GM19351 (cell line): ENCODE results near the gene OPCML.

Source experiments
- ATAC-seq: cut with Tn5 transposase; IDR thresholded peaks from one replicate; pipeline ENCODE4 v1.9.1; 2021; ENCODE audit warnings: mild to moderate bottlenecking, moderate library complexity; ENCODE audit not compliant: unreplicated experiment

Gene OPCML

DNA sequence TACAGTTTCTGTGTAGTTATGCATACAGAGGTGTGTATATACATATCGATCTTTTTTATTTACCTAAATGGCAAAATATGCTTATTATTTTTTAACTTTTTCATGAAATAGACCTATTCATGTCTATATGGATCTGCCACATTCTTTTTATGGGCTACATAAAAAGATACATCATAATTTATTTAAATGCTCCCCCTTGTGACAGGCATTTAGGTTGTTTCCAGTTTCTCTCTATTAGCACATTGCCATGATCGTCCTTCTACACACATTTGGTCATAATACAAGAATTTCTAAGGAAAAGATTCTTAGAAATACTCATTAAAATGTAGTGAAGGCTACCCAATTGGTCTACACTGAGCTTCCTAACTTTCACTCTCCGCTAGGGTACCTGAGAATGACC, 1067.4 kb downstream of the OPCML start:
- ATAC-seq = no peak

DNA sequence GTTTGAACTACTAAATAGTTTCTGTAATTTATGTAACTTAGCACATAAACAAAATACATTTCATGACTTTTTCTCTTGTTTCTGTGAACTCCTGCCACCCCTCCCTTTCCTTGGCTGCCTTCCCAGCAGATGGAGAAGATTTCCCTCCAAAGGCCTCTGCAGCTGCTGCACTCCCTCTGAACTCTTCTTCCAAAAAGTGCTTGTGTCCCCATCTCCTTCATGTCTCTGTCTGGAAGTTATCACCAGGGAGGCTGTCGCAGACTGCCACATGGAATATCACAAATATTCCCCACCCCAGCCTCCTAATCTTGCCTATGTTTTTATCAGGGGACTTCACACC, 1068.3 kb downstream of the OPCML start:
- no peak for ATAC-seq

DNA sequence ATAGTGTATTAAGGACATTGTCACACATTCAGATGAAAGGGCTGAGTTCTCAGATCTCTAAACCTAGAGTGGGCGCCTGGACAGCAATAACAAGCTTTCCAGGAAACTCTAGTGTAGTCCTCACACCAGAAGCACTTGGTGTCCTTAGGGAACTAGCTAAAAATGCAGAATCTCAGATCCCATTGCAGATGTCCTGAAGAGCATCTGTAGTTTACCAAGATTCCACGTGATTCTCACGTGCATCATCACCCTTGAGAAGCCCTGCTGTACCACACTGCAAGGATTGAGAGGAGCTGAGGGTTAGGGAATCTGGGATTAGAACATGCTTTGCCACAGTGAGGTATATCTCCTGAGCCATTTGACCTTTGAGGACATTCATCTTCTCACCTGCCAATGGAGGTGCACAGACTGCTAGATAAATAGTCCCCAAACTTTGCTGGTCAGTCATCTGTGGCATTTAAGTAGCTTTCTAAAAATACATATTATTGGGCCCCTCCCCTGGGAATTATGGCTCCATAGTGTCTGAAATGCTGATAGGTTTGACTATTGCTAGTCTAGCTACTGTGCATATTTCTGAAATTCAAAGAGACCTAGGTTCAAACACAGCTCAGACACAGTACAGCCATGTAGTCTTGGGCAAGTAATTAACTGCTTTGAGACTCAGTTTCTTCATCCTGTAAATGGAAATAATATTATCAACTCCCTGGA, 1068.9 kb downstream of the OPCML start:
- ATAC-seq = no peak

DNA sequence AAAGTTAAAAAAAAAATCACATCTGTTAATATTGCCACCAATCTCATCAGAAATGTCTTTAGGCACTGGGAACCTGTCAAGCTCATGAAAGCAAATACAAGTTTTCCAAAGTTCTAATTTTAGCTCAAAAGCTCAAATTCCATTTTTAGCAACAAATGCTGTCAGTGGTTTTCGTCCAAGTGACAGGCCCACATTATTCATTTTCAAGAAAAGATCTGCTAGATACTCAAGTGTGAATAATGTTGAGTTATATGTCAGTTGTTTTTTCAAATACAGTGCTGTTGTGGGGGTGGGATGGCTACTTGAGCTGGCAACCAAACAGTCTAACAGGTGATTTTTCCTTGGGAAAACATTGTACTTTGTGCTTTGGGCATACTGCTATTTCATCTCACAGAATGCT, 1072.6 kb downstream of the OPCML start:
- ATAC-seq = no peak

DNA sequence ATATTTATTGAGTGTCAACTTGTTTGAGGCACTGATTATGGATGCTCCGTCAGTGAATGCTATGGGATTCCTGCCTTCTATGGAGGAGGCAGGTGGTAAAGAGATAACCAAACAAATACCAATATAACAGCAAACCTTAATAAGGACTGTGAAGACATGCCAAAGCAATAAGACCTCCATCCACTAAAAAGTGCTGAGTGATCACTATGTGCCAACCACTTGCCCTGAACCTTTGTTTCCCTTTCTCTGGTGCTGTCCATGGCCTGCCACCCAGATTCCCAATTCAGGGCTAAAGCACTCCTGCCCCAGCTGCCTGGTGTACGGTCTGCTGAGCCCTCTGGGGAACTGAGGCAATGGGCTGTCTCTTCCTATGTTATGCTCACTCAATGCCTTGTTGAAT, 1074.9 kb downstream of the OPCML start:
- ATAC-seq = no peak

DNA sequence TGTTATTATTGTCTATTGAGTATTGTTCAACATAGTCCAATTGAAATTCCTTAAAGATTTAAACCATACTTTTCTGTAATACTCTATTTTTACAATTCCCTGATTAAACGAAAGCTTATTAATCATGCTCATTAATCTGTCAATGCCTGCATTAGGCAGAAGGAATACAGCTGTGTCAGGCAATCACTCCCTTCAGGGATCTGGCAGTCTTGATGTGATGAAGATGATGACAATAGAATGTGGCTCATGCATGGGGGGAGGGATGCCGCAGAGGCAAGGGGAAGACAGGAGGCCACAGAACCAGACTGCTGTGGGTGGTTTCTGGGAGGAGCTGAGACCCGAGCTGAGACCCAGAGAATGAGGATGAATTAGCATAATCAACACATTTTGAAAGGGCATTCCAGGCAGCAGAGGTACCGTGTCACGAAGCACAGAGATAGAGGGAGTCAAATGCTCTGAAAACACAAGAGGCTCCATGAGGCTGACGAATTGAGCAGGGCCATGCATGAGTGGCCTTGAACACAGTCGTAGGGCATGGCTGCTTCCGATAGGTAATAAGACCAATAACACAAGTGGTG, 1075.5 kb downstream of the OPCML start:
- no peak for ATAC-seq

DNA sequence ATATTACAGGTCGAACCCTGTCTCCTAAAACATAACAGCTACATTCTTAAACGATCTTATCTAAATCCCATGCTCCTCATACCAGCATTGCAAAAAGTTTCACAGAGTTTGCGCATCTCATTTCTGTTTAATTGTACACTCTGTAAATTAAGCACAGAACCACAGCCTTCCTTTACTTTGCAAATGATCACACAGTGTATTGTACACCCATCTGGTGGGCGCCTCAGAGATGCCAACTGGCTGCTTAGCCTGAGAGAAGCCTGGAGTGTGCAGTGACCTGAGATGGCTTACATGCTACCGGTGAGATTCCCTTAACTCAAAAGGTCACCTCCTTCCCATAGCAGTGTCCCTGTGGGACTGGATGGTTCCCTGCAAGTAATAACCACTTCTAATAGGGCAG, 1077.3 kb downstream of the OPCML start:
- ATAC-seq = no peak

DNA sequence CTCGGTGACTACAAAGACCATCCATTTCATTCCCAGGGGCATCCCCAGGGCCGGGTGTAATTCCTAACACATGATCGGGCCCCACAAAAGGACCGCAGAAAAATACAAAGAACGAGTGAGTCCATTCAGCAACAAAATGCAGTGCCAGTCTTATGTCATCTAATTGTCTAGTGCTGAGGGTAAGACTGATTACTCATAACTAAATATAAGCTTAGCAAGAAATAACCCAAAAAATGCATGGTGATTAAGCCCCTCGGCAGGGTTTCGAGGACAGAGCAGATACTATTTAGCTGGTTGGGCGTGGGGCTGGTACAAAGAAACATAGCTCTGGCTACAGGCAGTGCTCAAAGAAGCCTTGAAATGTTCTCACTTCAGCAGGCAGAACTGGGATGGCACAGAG, 1078.9 kb downstream of the OPCML start:
- no peak for ATAC-seq

DNA sequence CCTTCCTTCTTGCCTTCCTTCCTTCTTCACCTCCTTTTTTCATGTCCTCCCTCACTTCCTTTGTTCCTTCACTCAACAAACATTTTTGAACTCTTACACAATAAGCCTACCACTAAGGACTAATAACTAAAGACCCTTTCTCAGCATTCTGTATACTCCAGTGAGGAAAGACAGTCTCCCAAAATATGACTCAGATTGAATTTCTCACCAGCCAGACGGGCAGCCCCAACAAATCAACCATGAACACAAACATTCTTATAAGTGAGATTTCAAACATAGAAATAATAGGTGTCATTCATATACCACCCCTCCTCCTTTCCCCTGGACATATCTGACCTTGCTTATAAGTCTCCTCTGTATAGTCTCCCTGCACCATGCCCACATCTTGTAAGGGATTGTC, 1079.7 kb downstream of the OPCML start:
- no peak for ATAC-seq

DNA sequence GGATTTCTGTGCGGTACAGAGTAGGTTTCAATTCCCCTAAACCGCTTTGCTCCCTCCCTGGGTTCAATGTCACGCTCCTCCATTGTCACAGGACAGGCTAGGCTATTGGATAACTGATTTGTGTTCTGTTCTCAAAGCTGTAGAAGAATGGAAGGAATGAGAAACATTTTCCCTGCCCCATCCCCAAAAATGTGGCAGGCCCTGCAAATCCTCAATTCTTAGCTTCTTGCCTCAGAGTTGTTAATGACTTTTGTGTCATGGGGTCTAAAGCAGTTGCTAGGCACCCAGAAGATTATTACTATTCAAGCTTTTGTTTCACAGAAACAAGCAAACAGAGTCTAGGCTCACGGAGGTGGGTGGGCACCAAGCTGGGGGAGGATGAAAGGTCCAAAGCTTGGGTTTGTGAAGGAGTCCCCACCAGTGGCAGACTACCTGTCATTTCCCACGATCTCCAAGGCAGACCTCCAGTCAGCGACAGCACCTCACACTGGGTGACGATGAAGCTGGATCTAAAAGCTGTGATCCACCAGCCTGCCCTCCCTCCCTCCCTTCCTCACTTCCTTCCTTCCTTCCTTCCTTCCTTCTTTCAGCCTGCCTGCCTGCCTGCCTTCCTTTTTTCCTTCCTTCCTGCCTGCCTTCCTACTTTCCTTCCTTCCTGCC, 1080.2 kb downstream of the OPCML start:
- no peak for ATAC-seq

DNA sequence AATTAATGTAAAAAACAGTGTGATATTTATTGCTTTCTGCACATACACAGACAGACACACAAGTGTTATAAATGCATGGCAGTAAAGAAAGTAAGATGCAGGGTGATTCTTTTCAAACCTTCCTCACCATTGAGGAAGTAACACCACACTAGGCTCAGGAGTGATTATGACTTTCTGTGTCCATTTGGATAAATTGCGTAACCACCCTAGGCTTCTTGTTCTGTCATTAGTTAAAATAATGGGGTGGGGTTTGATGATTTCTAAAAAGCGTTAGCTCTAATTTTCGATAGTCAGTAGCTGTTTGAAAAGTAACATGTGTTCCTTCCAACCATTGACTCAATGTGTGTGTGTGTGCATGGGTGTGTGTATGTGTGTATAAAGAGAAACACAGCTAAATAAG, 1081.7 kb downstream of the OPCML start:
- ATAC-seq = no peak

DNA sequence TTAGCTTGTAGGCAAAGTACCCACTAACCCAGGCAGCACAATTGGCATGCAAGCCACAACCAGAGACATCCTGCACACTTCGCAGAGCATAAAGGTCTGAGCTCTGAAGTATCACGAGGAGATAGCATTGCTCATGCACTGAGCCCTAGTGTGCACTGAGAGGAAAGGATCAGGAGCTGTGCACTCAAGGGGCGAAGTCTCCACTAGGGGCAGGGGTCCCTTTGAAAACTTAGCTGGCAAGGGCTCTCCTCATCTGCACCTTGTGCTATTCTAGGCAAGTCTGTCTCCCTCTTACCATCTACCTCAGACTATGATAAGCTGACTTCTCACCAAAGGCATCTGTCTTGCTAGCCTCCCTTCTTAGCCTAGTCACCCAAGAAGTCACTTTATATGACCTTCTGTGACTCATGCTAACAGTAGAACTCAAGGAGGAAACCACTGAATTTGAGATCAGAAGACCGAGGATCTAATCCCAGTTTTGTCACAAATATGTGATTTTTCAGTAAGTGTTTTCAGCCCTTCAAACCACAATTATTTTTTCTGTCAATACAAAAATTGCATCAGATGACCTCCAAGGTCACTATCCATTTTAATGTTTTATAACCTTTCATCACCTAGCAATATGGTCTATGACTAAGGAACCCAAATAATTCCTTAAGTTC, 1083.8 kb downstream of the OPCML start:
- no peak for ATAC-seq

DNA sequence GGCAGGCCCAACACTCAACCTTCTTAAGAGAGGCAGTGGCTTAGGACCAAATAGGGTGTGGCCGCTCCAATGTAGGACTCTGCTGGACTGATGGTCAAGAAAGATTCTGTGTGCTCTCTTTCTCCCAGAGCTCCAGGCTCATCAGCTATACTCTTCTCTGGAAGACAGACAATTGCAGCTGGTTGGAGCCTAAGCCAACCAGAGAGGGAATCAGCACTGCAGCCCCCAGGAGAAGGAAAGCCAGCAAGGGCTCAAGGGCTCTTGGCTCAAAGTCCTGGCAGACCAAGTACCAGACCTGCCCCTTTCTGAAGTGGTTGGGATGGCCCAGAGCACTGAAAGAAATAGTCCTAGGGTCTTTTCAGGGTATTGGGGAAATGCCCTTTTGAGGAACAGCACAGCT, 1084.5 kb downstream of the OPCML start:
- no peak for ATAC-seq

DNA sequence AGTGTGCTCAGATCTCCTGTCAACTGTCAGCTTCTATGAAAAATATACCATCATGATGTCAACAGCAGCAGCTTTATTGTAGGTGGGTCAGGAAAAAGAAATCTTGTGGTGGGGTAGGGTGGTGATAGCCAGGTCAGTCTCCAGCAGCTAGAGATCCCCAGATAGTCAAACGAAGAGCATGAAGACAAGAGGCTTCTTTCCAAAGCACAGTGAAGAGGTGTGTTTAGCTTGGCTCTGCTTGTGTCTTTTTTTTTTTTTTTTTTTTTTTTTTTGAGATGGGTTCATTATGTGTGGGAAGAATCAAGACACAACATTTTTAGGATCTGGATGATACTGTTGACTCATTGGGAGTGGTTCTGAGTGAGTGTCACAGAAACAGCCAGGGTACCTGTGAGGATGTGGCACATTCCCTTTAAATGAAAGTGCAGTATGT, 1086.4 kb downstream of the OPCML start:
- no peak for ATAC-seq

DNA sequence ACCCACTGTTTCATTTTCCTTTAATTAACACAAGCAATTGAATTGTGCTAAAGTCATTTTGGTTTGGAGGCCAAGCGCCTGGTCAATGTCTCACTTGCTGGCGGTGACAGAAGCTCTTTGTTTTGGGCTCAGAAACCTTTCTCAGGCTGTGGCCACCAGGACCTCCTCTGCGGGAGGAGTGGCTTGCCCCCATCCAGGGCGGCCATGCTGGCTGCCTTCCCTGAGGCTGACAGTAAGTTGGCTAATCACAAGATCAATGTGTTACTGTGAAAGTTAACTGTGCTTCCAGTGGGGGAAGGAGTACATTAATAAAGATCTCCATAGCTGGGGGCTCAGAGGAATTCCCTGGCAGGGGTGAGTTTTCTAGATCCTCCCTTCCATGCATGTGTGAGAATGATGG, 1087.4 kb downstream of the OPCML start:
- ATAC-seq = no peak

DNA sequence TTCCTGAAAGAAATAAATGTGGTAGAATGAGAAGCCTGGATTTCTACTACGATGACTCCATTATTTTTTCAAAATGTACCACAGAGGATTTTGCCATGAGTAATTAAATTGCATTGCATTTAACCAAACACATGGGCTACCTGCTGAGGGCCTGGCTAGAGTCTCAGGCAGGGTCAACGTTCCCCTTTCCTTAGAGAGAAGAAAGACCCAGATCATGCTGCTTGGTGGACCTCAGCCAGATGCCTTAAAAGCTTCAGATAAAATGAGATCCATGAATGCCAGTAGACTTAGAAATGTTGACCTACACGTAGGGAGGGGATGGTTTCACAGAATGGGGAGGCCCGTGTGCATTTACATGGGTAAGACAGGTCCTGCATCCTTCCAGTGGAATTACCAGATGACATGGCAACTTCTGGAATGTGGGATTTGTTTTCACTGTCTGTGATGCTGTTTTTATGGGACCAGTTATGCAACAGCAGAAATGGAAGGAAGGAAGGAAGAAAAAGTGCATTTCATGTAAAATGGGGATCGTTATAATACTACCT, 1092.5 kb downstream of the OPCML start:
- no peak for ATAC-seq

DNA sequence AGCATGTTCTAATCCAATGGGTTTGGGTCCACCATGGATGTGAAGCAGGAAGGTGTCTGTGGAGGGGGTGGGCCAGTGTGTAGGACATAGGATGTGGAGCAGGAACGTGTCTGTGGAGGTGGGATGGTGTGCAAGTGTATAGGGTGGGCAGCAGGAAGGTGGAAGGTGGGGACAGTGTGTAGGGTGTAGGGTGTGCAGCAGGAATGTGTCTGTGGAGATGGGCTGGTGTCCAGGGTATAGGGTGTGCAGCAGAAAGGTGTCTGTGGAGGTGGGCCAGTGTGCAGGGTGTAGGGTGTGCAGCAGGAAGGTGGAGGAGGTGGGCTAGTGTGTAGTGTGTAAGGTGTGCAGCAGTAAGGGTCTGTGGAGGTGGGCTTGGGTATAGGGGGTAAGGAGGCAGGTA, 1093.9 kb downstream of the OPCML start:
- no peak for ATAC-seq

DNA sequence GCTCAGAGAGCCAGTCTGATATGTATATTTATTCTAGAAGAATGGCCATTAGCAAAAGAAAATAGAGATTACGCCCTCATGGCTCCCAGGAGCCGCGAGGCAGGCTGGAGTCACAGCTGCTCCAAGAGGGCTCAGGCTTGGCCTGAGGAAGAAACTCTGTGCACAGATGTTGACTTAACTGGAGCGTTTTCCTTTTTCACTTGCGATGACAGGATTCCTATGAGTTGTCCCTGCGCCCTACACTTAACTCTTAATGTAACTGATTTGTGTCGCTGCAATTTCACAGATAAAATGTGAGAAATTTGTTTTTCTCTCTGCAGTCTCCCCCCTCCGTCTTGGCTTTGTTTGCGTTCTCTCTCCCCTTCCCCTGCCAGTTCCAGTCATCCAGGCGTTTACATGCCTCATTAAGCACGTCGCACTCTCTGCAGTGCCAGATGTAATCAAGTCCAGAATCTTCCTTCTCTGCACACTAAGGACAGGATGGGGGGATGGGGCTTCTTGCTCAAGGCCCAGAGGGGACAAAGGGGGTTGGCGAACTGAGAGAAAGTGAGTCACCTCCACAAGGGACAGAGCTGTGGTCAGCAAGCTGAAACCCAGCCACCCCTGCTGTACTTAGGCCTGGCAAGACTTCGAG, 1101.8 kb downstream of the OPCML start:
- no peak for ATAC-seq

DNA sequence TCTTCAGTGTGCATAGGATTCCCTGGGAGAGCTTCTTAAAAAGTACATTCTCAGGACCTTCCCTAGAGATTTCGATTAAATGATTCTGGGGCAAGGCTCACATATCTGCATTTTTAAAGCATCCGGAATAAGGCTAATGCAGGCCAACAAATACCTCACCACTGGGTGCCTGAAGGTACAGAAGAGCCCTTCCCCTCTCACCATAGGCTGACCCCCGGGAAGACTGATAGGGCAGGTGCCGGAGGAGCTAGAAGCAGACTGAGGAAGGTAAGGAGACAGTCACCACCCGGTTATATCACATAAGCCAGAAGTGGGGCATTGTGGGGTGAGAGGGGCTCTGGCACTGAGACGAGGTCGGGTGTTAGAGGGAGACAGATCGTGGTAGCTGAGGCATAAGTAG, 1102.6 kb downstream of the OPCML start:
- ATAC-seq = no peak

DNA sequence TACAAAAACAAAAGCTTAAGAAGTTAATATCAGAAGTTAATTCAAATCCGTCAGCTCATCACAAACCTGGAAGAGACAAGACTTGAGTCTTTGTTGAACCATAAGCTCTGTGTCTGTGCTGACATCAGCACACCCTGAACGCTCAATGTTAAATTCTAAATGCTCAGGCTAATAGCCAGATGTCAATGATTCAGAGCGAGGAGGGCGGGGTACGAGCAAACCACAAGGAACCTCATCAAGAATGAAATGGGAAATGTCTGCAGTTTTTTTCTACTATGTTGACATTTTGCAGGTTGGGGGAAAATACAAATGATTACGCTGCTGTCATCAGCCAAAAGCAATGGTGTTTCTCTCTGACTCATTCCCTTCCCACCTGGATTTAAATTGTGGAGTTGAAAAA, 1104.7 kb downstream of the OPCML start:
- no peak for ATAC-seq

DNA sequence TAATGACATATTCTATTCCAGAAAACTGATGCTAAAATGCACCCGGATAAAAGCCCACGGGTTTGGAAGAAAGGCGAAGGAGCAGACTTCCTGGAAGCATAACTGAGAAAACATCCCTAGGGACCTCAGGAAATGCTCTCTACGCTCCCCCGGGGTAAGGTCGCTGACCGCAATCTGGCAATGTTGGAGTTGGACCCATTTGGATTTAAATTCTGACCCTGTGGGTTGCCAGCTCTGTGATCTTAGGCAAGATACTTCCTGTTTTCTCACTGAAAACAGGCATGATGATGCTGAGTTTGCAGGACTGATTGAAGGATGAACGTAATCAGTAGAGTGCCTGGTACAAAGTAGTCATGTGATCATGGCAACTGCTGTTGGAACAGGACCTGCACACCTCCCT, 1107.9 kb downstream of the OPCML start:
- no peak for ATAC-seq
